Prostate gland (tissue), 2 donors: Measurements from ENCODE around the gene CCDC14. TPM values are rescaled to one million over a fixed set of nuclear protein-coding genes. Genes with fewer than 3 reads are reported as not detected.

ENCODE experiments used
- DNase-seq: peaks from one replicate; pipeline ENCODE4 v3.0.0-alpha.2; 2019; ENCODE audit warnings: low spot score
- H3K27ac ChIP-seq, 2 donors: fragments of 200-600 bp; sonication (generic); 2 replicates each; pipeline ENCODE4 v1.5.1; 2017 to 2019
- H3K27me3 ChIP-seq: fragments of 200-600 bp; sonication (generic); replicated peaks from 2 replicates; pipeline ENCODE4 v1.5.1; 2019; ENCODE audit not compliant: insufficient read depth
- H3K36me3 ChIP-seq, 2 donors: fragments of 200-600 bp; sonication (generic); 1 replicate in 1 of 2; 2 replicates in 1 of 2; pipeline versions ENCODE4 v1.5.1 to v1.8.1; 2017 to 2019
- H3K4me1 ChIP-seq: fragments of 200-600 bp; sonication (generic); replicated peaks from 2 replicates; pipeline ENCODE4 v1.5.1; 2019
- H3K4me3 ChIP-seq, 2 donors: fragments of 200-600 bp; sonication (generic); 2 replicates each; pipeline ENCODE4 v1.5.1; 2017 to 2019
- H3K9me3 ChIP-seq: fragments of 200-600 bp; sonication (generic); 2 replicates; pipeline ENCODE4 v1.5.1; 2017
- CTCF ChIP-seq, 4 experiments: fragments of 200-600 bp in 2 of 4; fragments of 450-650 bp in 2 of 4; sonication (generic) in 2 of 4; IDR thresholded peaks; 1 replicate in 3 of 4; 2 replicates in 1 of 4; pipeline ENCODE4 v1.5.1; 2016 to 2019; ENCODE audit warnings: antibody characterized with exemption in 4 of 4, mild to moderate bottlenecking in 2 of 4, moderate library complexity in 2 of 4
- POLR2A ChIP-seq: fragments of 450-650 bp; IDR thresholded peaks from one replicate; pipeline ENCODE4 v1.6.1; 2016; ENCODE audit warnings: antibody characterized with exemption, mild to moderate bottlenecking
- POLR2AphosphoS5 ChIP-seq: sonication (generic); formaldehyde crosslinking; IDR thresholded peaks from one replicate; pipeline ENCODE4 v1.6.1; 2017; ENCODE audit warnings: antibody characterized with exemption
- WGBS: methylation state at CpG from one replicate; pipeline ENCODE4 v1.1.5; 2018; 5-methylcytosine and 5-hydroxymethylcytosine counted together
- intact Hi-C: fragments of 100-400 bp; cut with DNase I; formaldehyde crosslinking; loops from one replicate; pipeline ENCODE4 v1.14.2; 2022
- total RNA-seq, 2 donors: library from RNA; depleted of rRNA; stranded (reverse); fragments of >200 nt; gene quantifications; one replicate each; pipeline ENCODE4 v1.1.0, GENCODE V29; 2016

CCDC14 gene
- total RNA-seq, 2 donors from 2014 or later: 19.0 to 44.9 TPM

GRCh38 chr3:123949641-123950040 is 11.4 kb downstream of the CCDC14 start:
- Histone ChIP-seq H3K36me3 (no peaks in the 10 kb centered on the region), H3K27me3 (no peaks in the 10 kb centered on the region), H3K27ac (no peak overlapping the region), H3K4me3 (no peak overlapping the region), H3K9me3 (no peaks in the 10 kb centered on the region), H3K4me1 (no peaks in the 10 kb centered on the region)
- intact Hi-C loops: no loop called here
- TF ChIP-seq POLR2AphosphoS5: no peak
- no peak for TF ChIP-seq POLR2A
- TF ChIP-seq CTCF (IDR thresholded peaks at IDR 0.05): no peak
- 99% methylated on average over 2 of the region's 2 CpGs for WGBS
- no peak for DNase-seq

GRCh38 chr3:123948449-123948848 is 12.6 kb downstream of the CCDC14 start:
- Histone ChIP-seq H3K9me3 (no peaks in the 10 kb centered on the region), H3K27ac (no peak overlapping the region), H3K4me3 (no peak overlapping the region), H3K27me3 (no peaks in the 10 kb centered on the region), H3K36me3 (no peaks in the 10 kb centered on the region), H3K4me1 (no peaks in the 10 kb centered on the region)
- WGBS: 75% methylated on average over 9 of the region's 9 CpGs
- intact Hi-C loops: no loop called here
- no peak for DNase-seq
- no peak for TF ChIP-seq POLR2A
- no peak for TF ChIP-seq CTCF (IDR thresholded peaks at IDR 0.05)
- no peak for TF ChIP-seq POLR2AphosphoS5

- TF ChIP-seq POLR2A (no peak), CTCF (IDR thresholded peaks at IDR 0.05) (no peak)
- H3K27me3 ChIP-seq: no peaks in the 10 kb centered on the region
- H3K9me3 ChIP-seq: no peaks in the 10 kb centered on the region
- intact Hi-C loops: no loop called here
- no peaks in the 10 kb centered on the region for H3K36me3 ChIP-seq
- no peak overlapping the region for H3K4me3 ChIP-seq
- H3K27ac ChIP-seq: no peak overlapping the region
- no peaks in the 10 kb centered on the region for H3K4me1 ChIP-seq
- no peak for DNase-seq
These were observed 13.5 kb downstream of the CCDC14 start for GRCh38 chr3:123947482-123947881.

GRCh38 chr3:123941542-123941941 is 19.5 kb downstream of the CCDC14 start:
- Histone ChIP-seq H3K9me3 (no peaks in the 10 kb centered on the region), H3K27me3 (no peaks in the 10 kb centered on the region), H3K4me1 (no peaks in the 10 kb centered on the region), H3K4me3 (no peak overlapping the region), H3K36me3 (no peaks in the 10 kb centered on the region), H3K27ac (no peak overlapping the region)
- no peak for TF ChIP-seq POLR2A
- TF ChIP-seq POLR2AphosphoS5: no peak
- TF ChIP-seq CTCF (IDR thresholded peaks at IDR 0.05): no peak
- intact Hi-C loops: no loop called here
- WGBS: 71% methylated on average over 1 of the region's 1 CpG
- DNase-seq: no peak

GRCh38 chr3:123941121-123941520 is 19.9 kb downstream of the CCDC14 start:
- no peak for TF ChIP-seq POLR2AphosphoS5
- peak in 1 of 4 experiments; percentile 10 for TF ChIP-seq CTCF (IDR thresholded peaks at IDR 0.05)
- no peak for TF ChIP-seq POLR2A
- H3K9me3 ChIP-seq: no peaks in the 10 kb centered on the region
- WGBS: 54% methylated on average over 2 of the region's 2 CpGs
- H3K4me3 ChIP-seq: no peak overlapping the region
- H3K27ac ChIP-seq: no peak overlapping the region
- no peaks in the 10 kb centered on the region for H3K27me3 ChIP-seq
- no peaks in the 10 kb centered on the region for H3K36me3 ChIP-seq
- no peak for DNase-seq
- intact Hi-C loops: no loop called here
- no peaks in the 10 kb centered on the region for H3K4me1 ChIP-seq
